HG03521 (cell line): ENCODE data around the gene KRT1.
"Not testable (repeated sequence)": the region's sequence is repeated elsewhere in the genome, so short reads cannot be mapped to it uniquely, and the experiment has no call there.

Experiments used
- ATAC-seq: cut with Tn5 transposase; IDR thresholded peaks from one replicate; pipeline ENCODE4 v1.9.1; 2021; ENCODE audit warnings: mild to moderate bottlenecking, moderate library complexity; ENCODE audit not compliant: unreplicated experiment

Gene KRT1

DNA sequence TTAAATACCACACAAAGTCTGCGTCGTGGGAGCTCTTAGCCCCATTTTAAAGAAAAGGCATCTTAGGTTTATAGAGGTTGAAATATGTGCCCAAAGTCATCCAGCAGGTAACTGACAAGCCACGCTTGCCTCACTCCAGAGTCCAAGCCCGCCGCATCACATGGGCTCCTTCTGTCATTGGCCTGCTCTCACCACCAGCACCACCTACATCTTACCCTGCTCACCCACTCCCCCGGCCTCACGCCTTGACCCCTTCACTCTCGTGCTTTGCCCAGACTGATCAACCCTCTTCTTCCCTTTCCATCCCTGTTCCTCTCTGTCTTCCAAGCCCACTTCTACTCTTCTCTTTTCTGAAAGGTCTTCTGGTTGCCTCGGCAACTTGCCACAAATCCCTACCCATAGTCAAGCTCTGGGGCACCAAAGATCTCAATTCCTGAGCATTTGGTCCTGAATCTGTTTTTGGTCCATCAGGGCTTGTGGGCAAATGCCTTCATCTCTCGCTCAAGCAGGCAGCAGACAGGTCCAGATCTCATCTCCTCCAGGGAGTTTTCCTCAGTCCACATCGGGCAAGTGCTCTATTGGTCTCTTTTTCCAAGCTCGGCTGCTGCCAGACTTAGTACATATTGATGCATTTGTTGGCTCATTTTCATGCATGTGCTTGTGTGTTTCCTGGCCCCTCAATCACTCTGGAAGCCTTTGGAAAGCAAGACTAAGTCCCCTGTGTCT is 3.5 kb upstream of the KRT1 start:
- no peak for ATAC-seq

DNA sequence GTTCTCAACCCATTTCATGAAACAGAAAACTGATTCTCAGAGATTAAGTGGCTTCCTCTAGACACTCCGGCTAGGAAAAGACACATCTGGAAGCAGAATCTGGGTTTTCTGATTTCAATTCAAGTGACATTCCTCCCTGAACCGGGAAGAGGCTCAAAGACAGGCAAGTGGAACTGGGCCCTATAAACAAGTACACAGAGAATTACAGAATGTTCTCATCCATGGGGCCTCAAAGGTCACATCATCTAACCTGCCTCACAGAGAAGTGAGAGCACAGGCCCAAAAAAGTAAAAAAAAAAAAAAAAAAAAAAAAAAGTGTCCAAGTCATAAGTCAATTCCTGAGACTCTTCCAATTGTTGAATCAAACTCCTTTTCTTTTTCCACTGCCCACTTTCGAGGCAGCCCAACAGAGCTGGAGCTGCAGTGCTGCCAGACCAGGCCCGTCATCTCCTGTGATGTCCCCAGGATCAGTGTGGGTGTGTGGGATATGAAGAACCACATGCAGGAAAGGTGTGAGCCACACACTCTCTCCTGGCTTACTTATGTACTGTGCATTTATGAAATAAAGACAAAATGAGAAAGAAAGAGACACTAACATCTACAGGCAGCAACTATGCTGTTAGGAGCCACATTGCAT is 2.8 kb upstream of the KRT1 start:
- no peak for ATAC-seq

DNA sequence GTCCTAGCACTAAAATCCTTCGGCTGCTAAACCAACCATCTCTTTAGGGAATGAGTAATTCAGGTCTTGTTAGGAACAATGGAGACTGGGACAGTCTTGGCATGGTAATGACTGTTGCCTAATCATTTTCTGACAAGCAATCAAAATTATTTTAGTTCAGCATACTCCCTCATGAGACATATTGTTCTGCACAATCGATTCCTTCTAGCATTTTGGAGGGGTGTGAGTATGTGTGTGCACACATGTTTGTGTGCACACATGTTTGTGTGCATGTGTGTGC is 2.1 kb upstream of the KRT1 start:
- ATAC-seq, result no peak

DNA sequence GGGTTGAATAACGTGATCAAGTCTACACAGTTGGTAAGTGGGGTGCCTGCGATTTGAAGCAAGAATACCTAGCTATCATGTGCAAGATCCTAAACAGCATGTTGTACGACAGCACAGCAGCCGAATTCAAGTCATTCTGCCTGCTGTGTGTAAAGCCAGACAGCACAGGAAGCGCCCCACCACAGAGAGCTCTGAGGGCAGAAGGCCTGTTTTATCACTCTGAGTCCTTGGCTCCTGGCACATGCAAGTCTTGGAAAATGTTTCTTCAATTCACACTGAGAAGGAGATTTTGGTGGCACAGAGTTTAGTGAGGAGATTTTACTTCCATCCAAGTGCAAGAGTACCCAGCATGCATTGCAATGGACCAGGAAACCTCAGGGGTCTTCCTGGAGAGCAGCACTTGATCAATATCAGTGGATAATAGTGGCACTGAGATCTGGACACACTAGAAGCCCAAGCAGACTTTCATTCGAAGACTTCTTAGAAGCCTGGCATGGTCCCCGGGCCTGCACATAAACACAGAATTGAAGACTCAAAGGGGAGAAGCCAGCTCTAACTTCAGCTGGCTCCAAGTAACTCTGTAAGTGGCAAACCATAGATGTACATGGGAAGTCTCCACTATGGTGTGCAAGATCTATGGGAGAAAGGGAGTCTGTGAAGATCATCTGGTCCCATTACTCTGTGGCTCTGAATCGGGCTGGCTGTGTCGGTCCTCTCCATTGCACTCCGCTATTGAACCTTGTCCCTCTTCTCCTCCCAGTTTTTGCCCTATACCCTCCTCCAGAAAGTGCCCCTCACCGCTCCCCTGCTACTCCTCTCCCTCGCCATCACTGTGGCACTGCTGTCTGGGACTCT is 1.5 kb upstream of the KRT1 start:
- ATAC-seq, result no peak

DNA sequence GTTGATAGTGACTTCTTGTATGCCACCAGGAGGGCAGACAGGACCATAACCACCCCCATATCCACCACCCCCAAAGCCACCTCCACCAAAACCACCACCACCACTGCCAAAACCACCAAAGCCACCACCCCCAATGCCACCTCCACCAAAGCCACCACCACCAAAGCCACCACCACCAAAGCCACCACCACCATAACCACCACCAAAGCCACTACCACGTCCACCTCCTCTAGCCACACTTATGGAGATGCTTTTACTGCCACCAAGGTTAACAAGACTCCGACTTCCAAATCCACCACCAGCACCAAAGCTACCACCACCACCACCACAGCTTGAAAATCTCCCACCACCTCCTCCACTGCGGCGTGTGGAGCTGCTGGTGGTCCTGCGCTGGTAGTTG is 332 bp downstream of the KRT1 start:
- ATAC-seq, result no peak

DNA sequence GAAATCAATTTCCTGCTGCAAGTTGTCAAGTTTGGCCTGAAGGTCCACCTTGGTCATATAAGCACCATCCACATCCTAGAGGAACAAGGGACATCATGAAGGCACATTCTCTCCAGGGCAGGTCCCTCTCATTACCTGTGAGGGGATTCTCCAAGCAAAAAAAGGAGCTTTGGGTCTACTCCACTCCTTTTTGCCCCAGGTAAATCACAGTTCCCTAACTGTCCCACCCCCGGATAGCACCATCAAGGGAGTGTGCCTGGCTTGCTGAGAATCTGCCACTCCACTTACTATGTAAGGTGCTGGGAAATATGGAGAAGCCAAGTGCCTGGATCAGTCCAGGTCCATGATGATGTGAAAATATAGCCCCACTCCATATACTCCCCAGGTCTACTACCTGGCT is 2.5 kb downstream of the KRT1 start:
- no peak for ATAC-seq

DNA sequence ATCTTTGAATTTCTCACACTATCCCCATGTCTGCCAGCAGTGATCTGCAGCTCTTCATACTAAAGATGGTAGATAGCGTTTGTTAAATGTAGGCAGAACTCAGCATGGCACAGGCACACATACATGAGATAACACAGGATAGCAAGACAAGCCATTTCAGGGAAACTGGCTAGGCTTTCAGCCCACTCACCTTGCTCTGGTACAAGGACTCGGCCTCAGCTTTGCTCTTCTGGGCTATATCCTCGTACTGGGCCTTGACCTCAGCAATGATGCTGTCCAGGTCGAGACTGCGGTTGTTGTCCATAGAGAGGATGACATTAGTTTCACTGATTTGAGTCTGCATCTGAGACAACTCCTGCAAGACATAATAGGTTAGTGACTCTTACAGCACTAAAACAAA is 3.1 kb downstream of the KRT1 start:
- ATAC-seq, result no peak

DNA sequence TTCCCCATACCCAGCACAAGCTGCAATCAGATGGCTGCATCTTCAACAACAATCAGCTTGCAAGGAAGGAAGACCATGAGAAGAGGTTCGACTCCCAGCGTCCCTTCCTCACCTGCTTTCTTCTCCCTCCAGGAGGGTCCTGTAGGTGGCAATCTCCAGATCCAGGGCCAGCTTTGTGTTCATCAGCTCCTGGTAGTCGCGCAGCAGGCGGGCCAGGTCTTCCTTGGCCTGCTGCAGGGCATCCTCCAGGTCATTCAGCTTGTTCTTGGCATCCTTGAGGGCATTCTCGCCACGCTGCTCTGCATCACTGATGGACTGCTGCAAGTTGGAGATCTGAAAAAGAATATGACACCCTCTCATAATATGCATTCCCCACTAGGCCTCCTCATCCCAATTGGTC is 4.0 kb downstream of the KRT1 start:
- ATAC-seq, result no peak

DNA sequence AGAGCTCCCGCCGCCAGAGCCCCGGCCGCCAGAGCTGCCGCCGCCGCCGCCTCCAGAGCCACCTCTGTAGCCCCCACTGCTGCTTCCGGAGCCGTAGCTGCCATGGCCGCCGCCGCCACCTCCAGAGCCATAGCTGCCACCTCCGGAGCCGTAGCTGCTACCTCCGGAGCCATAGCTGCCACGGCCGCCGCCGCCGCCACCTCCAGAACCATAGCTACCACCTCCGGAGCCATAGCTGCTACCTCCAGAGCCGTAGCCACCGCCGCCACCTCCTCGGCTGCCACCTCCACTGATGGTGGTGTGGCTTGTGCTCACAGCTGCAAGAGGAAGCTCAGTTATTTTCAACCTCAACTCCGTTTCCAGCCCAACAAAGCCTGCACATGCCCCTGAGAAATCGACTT is 4.9 kb downstream of the KRT1 start:
- no peak for ATAC-seq

DNA sequence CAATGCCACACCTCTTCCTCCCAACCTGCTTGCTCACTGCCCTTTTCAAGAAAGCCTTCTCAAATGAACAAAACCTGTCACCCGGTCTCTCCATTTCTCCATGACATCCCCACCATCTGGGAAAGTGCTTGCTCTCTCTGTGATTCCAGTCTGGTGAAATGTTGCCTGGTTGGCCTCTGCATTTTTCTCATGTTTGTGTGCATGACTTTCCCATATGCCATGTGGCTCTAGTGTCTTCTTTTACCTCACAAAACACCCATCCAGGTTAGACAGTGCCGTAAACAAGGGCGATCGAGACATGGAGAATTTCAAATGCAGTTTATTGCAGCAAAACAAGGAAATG is 5.8 kb downstream of the KRT1 start:
- no peak for ATAC-seq

DNA sequence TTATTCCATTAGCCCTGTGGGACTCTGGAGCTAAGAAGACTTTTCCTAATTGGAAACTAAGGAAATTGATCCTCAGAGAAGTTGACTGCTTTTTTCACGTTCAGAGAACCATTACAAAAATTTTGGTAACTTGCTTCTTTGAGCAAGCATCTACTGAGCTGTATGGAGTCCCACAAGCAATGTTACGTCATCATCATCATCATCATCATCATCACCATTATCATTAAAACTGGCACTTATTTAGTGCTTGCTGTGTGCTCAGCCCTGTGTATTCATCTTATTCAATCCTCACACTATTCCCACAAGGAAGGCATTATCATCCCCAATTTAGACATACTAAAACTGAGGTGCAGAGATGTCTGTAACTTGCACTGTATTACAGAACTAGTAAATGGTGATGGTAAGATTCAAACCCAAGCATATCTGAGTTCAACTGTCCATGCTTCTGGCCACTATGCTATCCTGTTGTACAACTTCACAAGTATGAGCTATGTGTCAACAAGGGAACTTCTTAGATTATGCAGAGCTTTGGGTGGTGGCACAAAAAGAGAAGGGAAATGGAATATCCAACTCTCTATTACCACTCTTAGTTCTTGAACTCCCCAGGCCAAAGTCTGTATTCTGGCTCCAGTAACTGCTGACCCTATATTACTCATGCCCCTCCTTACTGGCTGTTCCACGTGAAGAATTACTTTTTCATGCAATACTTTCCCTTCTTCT is 6.3 kb downstream of the KRT1 start:
- ATAC-seq, result no peak

DNA sequence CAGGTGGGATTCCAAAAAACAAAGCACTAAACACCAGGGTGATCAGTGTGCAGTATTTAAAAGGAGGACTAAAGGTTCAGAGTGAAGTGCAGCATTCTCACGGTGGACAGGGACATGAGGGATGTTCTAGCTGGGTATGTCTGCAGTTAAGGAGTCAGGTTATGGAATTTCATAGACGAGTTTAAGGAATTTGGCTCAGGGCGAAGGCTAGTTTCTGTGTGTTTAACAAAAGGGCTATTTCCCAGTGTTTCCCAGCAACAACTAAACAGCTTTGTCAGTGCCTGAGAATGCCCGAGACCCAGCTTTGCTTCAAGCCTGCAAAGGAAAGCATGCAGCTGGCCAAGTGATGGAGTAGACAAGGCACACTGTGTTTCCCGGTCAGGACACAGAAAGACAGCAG is 7.0 kb downstream of the KRT1 start:
- ATAC-seq, result no peak

DNA sequence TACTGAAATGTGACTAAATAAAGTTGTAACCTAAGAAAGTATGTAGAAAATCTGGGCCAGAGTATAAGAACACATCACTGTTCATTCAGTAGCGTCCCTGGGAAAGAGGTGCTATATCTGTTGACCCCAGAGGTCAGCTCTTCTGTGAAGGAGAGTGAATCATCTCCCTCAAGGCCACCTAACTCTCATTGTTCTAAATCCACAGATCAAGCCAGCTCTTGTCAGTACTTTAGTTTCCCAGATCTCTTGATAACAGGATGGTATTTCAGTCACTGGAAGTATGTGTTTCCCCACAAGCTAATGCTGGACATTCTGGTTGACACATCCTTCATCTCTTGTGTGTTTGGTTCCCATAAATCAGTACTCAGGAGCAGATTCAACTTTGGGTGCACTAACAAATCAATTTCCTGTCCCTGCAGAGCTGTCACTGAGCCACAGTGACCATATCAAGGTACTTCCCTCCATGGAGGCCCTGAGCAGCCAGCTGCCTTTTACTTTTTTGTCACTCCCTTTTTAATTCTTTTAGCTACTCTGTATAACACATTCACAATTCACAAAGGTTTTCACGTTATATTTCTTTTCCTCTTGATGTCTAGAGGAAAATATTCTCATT is 7.8 kb downstream of the KRT1 start:
- no peak for ATAC-seq

DNA sequence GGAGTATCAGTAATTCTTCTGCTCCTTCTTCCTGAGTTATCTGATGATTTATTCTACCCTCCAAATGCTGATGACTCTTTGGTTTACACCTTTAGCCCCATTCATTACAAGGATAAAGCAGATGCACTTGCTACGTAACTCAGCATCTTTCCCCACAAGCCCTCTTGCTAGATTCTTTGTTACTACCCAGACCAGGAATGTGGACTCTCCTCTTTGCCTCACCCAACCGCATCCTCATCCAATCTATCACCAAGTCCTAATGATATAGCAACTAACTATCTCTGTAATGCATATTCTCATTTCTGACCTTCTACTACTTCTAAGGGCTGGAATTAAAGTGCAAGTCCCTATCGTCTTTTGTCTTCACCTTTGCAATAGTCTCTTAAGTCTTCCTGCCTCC is 9.2 kb downstream of the KRT1 start:
- ATAC-seq, result no peak

DNA sequence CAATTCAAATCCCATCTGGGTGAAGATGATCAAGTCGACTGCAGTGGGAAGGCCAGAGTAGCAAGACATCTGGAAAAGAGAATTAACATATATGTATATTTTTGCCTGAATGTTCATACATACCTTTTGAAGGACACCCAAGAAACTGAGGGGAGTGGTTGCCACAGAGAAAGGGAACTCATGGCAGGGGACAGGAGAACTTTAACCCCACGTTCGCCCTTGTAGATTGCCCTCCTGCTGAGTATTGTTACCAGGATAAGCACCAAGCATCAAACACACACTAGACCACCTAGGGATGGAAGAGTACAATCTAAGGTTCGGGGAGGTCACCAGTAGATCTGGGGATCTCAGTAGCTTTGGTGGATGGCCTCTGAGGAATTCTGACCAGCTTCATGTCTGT is 9.7 kb downstream of the KRT1 start:
- no peak for ATAC-seq

DNA sequence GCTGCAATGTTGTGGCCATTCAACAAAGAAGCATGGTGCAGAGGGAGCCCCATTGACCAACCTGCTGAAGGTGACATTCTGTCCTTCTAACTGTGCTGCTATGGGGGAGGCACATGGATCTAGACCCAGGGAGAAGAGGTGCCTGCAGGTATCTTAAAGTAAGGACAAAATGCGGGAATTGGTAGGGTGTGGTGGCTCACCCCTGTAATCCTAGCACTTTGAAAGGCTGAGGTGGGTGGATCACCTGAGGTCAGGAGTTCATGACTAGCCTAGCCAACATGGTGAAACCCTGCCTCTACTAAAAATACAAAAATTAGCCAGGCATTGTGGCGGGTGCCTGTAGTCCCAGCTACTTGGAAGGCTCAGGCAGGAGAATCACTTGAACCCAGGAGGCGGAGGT is 10.3 kb downstream of the KRT1 start:
- not testable (repeated sequence) for ATAC-seq

DNA sequence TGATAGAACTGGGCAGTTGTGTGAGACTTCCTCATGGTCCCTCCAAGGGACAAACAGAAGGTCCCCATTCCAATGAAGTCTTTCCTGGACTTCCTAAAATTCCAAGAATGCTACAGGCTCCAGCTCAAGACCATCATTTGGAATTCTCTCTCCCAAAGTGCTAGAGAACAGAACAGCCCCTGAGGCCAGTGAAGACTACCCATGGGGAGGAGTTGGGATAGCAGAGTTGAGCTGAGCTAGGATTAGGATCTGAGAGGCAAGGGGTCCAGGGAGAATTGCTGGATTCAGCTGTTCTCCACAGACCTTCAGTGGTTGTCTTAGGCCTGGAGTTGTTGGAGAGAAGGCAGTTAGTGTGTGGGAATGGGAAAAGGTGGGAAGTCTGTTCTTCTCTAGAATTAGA is 10.8 kb downstream of the KRT1 start:
- ATAC-seq, result no peak

DNA sequence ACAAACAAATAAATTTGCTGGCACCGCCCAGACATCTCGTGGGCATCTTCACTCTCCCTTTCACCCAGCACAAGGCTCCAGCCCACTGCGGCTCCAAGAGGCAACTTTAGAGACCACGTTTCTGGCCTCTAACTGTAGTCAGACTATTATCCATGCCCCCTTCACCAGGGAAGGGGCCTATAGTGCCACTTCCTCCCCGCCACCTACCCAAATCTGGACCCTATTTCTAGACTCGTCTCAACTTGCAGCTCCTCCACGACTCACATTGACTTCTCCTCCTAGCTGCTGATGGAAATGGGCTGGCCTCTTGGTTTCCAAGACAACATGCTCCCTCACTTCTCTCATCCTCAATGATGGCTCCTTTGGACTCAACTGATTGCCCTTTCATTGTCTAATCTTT is 12.3 kb downstream of the KRT1 start:
- ATAC-seq, result no peak

DNA sequence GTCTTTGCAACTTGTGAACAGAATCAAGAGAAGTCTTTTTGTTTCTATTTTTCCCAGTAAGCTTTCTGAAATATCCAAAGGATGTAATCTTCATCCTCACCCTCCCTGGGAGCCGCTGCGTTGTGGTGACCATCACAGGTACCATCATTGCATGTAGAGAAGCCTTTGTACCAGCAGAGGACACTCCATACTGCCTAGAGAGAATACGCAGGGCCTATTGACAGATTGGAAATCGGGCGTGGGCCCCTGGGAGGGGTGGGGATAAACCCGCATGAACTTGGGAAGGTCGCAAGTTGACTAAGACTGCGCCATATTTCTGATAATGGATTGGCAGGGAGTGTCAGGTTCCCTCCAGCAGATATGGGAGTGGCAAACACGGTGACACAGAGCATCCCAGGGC is 12.7 kb downstream of the KRT1 start:
- ATAC-seq, result no peak

DNA sequence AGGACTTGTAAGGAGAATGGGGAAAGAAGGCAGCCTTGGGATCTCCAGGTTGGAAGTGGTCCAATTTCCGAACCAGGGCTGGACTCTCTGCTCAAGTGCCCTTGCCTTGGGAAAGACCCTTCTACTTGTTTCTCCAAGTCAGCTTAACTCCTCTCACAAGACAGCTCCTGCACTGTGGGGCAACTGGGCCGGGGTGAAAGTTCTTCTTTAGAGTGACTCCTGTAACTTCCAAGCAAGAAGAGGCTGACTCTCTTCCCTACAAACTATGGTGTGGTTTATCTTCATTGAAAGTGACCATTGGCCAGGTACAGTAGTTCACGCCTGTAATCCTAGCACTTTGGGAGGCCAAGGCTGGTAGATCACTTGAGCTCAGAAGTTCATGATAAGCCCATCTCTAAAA is 13.7 kb downstream of the KRT1 start:
- no peak for ATAC-seq

DNA sequence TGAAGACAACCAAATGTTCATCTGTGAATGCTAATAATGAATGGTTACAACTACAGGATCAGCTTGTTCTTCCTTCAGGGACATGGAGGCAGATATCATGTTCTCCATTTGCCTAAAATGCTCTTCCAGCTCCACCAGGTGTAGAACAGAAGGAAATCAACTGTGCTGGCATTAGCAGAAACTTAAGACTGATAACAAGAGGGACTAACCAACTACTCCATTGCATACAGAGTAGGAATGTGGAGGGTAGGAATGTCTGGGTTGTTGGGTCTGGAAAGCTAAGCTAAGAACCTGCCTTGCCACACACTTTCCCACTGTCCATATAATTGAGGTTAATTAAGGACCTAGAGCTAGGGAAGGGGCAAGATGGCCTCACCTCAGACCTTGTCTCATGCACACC is 16.8 kb downstream of the KRT1 start:
- ATAC-seq, result no peak

DNA sequence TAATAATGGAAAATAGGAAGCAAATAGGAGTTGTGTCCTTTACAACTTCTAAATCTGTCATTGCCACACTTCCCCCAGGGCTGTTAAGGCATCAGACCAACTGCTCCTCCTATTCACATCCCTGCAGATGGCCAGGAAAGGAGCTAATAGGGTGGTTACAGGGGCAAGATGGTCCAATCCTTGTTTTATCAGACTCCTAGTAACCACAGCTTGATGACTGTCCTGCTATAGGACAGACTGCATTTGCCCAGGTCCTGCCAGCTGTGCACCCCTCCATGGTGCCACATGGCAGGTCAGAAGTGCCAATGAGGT is 17.3 kb downstream of the KRT1 start:
- ATAC-seq, result no peak
